ENCODE data around the gene DCAKD.

The DCAKD gene

GRCh38 chr17:45051060-45051719, at the start of gene DCAKD:
Gene DCAKD, minus strand, starts transcription at chr17:45051632. Its CDS starts 16,747 bp downstream, at chr17:45034885.
- DNase-seq = peak; percentile 92

GRCh38 chr17:45098869-45099616, 47.6 kb upstream of the DCAKD start:
- peak; percentile 88 for DNase-seq

GRCh38 chr17:45098081-45098868, 46.8 kb upstream of the DCAKD start:
- no peak for DNase-seq

GRCh38 chr17:45096926-45097325, 45.5 kb upstream of the DCAKD start:
- DNase-seq = no peak

GRCh38 chr17:45096141-45096540, 44.7 kb upstream of the DCAKD start:
- peak; percentile 8 for DNase-seq

- no peak for DNase-seq
These were observed 42.1 kb upstream of the DCAKD start for GRCh38 chr17:45093444-45094110.

- no peak for DNase-seq
These were observed 41.5 kb upstream of the DCAKD start for GRCh38 chr17:45092911-45093430.

- no peak for DNase-seq
These were observed 40.5 kb upstream of the DCAKD start for GRCh38 chr17:45091778-45092425.

- no peak for DNase-seq
These were observed 39.3 kb upstream of the DCAKD start for GRCh38 chr17:45090711-45091110.

- DNase-seq = no peak
These were observed 37.3 kb upstream of the DCAKD start for GRCh38 chr17:45088741-45089140.

GRCh38 chr17:45087978-45088377, 36.5 kb upstream of the DCAKD start:
- DNase-seq = no peak

- DNase-seq = no peak
These were observed 36.1 kb upstream of the DCAKD start for GRCh38 chr17:45087504-45087975.

GRCh38 chr17:45086865-45087503, 35.6 kb upstream of the DCAKD start:
- DNase-seq = no peak

- DNase-seq = no peak
These were observed 35.0 kb upstream of the DCAKD start for GRCh38 chr17:45086391-45086790.

- no peak for DNase-seq
These were observed 29.7 kb upstream of the DCAKD start for GRCh38 chr17:45081047-45081703.

- no peak for DNase-seq
These were observed 26.2 kb upstream of the DCAKD start for GRCh38 chr17:45077643-45078042.

GRCh38 chr17:45073414-45074070, 22.1 kb upstream of the DCAKD start:
- no peak for DNase-seq

GRCh38 chr17:45070809-45071208, 19.4 kb upstream of the DCAKD start:
- no peak for DNase-seq

GRCh38 chr17:45070001-45070400, 18.6 kb upstream of the DCAKD start:
- no peak for DNase-seq

- no peak for DNase-seq
These were observed 16.2 kb upstream of the DCAKD start for GRCh38 chr17:45067637-45068036.

GRCh38 chr17:45063198-45063597, 11.8 kb upstream of the DCAKD start:
- no peak for DNase-seq
